Activated effector memory CD4-positive, alpha-beta T cell treated with Interleukin-2 at 50 U/mL for 16 hours (primary cell): ENCODE measurements around the gene CDH2.

ENCODE experiments used
- DNase-seq: peaks from one replicate; pipeline ENCODE4 v3.0.0-alpha.2; 2020

The CDH2 gene

DNA sequence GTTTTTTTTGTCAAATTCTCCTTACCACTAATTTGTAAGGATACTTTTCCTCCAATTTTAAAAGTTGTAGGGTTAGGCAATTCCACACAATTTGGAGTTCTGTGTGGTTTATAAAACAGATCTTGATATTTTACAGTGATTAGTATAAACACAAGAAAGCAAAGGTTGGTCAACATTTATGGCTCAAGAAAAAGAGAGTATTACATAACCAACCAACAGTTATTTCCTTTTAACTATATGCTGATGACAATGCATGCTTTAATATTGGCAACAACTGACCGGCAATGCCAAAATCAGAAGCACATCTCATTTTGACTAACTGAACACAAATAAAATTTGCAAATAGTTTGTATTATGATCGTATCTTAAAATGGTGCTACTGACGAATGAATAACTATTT is 137.2 kb downstream of the CDH2 start:
- DNase-seq, result no peak

- no peak for DNase-seq
Observed at GRCh38 chr18:28039078-28039477, 137.9 kb downstream of the CDH2 start.

- DNase-seq, result no peak
Observed at GRCh38 chr18:28036488-28036887, 140.4 kb downstream of the CDH2 start.

GRCh38 chr18:28034567-28034966 is 142.4 kb downstream of the CDH2 start:
- no peak for DNase-seq

DNA sequence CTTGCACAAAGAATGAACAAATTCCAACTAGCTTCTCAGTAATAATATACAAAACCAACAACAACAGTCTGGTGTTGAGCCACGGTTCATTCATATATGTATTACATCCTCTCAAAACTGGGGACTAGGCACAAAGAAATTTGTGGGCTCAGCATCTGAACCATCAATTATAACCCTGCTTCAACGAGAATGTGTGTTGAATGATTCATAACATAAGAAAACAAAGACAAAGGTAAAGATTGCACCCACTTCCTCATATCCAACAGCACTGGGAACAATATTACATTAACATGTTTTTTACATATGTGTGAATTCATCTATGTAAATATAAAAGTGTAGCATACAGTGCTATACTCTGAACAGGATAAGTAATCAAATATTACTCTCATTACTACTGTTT is 144.8 kb downstream of the CDH2 start:
- DNase-seq, result no peak

DNA sequence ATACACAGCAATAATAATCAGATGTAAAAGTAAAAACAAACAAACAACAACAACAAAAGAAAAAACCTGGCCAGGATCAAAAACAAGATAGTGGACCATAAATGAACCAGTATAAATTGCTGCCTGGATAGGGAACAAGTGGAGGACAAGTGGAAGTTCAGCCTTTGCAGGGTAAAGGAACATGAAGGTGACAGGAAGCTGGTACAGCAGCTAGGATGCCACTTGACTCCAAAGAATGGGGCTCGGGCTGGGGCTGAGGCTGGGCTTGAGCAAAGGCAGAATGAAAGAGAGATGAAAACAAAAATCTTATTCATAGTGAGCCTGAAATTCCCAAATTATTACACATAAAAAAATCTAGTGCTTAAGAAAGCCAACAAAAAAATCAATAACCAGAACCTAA is 146.5 kb downstream of the CDH2 start:
- DNase-seq, result no peak

DNA sequence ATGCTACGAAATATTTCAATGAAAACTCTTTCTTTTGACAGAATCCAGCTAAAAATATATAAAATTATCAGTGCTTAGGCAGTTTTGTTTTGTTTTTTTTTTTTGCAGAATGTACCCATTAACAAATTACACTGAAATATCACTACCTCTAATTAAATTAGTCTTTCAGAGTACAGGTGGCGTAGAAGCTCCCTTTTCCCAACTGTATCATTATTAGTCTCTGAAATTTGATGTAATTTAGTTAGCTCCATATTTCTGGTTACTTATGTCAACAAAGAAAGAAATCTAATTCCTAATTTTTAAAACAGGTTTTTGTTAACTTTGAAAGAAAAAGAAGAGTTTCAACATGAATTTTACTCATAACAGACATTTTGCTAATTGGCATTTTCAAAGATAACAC is 149.2 kb downstream of the CDH2 start:
- DNase-seq, result no peak

DNA sequence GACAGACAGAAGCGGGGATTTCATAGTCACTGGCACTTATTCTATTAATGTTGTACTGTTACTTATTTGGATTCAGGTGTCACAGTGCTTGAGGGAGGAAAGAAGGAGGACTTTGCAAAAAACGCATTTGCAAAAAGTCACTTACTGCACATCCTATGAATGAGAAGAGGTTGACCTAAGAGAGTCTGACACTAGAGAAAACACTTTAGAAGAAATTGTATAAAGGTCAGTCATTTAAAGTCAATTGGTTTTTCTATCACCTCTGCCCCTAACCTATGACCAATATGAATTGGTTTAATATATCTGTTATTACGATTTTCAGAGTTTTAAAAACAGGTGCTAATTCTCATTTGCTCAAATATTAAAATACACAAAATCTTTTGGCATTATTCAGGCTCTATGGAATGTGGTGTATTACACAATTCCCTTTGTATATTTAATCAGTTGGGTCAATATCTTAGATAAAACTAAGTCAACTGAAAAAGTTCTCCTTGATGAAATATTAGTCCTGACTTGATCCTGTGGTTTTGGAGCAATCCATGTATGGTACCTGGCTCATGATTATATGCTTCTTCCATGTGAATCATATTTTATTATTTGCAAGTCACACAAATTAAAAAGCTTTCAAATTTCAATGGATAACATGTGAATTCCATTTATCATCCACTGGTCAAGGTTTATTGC is 157.4 kb downstream of the CDH2 start:
- DNase-seq, result no peak

DNA sequence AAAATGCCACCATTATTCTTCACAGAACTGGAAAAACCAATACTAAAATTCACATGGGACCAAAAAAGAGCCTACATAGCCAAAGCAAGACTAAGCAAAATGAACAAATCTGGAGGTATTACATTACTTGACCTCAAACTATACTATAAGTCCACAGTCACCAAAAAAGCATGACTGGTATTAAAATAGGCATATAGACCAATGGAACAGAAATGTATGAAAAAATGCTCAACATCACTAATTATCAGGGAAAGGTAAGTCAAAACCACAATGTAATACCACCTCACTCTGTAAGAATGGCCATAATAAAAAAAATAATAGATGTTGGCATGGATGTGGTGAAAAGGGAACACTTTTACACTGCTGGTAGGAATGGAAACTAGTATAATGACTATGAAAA is 158.6 kb downstream of the CDH2 start:
- DNase-seq, result no peak

DNA sequence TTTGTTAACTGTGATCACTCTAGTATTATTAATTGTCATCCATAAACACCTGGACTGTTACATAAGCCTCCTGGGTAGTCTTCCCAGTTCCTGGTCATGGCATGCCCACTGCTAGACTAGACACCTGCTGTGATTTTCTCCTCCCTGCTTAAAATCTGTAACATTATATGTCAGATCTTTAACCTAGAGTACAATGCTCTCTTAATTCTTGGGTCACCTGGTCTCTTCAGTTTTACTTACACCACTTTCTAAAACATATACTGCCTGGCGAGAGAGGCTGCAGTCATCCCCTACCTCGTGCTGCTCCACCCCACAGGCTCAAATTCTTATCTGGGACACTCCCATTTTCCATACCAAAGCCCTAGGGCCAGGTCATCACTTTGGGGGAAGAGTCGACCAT is 161.3 kb downstream of the CDH2 start:
- DNase-seq, result no peak

- no peak for DNase-seq
Observed at GRCh38 chr18:28013066-28013465, 163.9 kb downstream of the CDH2 start.

GRCh38 chr18:28012336-28012735 is 164.6 kb downstream of the CDH2 start:
- DNase-seq, result no peak

- no peak for DNase-seq
Observed at GRCh38 chr18:28009589-28009988, 167.3 kb downstream of the CDH2 start.

- no peak for DNase-seq
Observed at GRCh38 chr18:28007841-28008240, 169.1 kb downstream of the CDH2 start.

- no peak for DNase-seq
Observed at GRCh38 chr18:28005164-28005563, 171.8 kb downstream of the CDH2 start.

DNA sequence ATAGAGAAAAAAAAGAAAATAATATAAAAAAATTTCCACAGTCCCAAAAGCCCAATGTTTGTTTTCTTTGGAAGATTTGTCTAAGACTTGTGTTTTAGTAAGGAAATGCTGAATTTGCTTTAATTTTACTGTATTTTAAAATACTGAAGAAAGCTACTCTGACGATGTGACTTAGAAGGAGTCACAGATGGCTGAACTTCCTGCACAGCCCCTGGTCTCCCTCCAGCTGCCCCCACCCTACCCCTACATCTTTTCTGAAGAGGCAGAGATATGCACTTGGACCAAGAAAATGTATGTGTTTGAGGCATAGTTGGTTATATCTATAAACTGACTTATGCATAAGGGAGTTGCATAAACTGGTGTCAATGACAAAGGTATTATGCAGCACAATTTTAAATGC is 172.3 kb downstream of the CDH2 start:
- DNase-seq, result no peak

- DNase-seq, result no peak
Observed at GRCh38 chr18:28003451-28003850, 173.5 kb downstream of the CDH2 start.

DNA sequence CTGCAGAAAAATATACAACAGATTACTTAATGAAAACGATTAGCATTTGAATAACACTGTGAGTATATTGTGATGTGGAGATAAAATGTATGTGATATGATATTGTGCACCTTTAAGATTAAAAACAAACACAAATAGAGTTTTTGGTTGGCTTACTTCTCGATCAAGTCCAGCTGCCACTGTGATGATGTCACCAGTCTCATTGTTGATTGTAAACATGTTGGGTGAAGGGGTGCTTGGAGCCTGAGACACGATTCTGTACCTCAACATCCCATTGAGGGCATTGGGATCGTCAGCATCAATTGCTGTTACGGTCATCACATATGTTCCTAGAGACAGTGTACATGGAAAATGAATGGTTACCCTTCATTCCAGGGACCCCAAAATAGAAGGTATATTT is 174.1 kb downstream of the CDH2 start:
- DNase-seq, result no peak

GRCh38 chr18:27996801-27997272 is 180.1 kb downstream of the CDH2 start:
- DNase-seq, result no peak

DNA sequence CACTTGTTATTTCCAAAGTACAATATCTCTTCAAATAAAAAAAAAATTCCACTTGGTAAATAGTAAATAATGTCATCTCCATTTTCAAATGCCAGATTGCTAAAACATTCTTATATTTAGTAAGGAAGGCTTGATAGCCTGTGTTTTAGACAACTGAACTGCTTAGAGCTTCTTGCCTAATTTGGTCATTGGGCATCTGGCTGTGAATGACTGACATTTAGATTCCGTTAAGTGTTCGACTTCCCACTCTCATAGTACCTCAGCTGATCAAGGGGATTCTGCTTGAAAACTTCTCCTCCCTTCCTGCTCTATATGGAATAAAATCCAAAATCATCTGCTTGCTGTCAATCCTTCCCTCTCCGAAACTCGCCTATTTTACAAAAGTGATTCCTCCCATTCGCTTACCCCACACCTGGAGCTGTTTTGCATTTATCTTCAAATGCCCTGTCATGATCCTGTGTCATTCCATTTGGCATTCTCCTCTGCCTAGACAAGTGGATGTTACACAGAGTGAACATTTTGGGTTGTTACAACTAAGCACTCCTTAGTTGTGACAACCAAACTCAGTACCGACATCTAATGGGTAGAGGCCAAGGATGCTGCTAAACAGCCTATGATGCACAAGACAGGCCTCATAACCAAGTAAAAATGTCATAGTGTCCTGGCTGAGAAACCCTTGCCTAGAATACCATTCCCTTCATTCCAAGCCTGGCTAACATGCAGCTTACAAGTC is 181.0 kb downstream of the CDH2 start:
- DNase-seq, result no peak

- DNase-seq, result no peak
Observed at GRCh38 chr18:27994571-27994970, 182.4 kb downstream of the CDH2 start.

DNA sequence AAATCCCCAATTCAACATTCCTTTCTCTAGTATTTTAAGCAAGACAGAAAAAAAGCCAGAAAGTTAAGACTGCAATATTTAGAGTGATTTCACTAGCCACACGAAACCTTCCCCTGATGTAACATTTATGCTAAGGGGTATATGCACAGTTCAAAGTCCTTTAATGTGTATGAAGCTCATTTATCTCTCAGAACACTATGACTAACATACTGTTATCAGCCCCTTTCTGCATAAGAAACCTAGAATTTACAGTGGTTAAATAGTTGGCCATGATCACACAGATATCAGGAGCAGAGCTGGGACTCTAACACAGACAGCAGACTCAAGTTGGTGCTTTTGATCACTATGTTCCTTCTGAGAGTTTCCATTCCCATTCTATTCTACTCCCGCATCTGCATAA is 185.5 kb downstream of the CDH2 start:
- DNase-seq, result no peak

DNA sequence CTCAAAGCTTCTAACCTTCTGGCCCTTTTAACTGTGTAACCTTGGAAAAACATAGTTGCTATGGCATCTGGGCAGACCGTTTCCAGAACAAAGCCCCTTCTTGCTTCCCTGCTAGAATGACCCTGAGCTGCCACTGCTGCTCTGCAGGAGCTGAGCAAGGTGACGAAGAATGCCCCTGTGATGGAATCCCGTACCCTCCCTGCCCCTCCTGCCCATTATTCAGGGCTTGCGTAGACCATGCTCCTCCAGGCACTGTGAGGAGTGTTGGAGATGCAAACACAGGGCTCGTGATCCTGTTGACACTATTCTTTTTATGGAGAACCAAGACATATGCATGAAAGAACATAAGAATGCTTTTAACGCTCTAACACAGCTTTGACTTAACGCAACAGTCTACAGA is 191.1 kb downstream of the CDH2 start:
- DNase-seq, result no peak

DNA sequence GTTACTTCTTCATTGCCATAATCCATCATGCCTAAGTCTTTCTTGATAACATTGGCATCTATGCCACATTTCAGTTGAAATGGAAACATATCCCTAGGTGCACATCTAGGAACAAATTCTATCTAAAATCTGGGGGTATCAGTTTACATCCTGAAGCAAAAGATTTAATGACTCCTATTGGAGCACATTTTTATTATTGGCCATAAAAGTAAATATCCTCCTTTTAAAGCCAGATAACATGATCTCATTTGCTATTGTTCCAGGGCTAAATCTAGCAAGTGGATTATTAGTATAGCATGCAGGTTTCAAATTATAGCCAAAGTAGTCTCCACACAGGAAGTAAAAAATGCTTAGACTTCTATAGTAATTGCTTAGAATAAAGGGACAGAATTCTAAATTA is 193.2 kb downstream of the CDH2 start:
- no peak for DNase-seq
